HG02981 (cell line): Measurements from ENCODE around the gene SLC23A2.
"Not testable (repeated sequence)": the region's sequence is repeated elsewhere in the genome, so short reads cannot be mapped to it uniquely, and the experiment has no call there.

ENCODE experiments used
- ATAC-seq: cut with Tn5 transposase; IDR thresholded peaks from one replicate; pipeline ENCODE4 v1.9.1; 2021; ENCODE audit warnings: mild to moderate bottlenecking, moderate library complexity; ENCODE audit not compliant: unreplicated experiment

Gene SLC23A2

GRCh38 chr20:4854561-4854901 is 146.8 kb downstream of the SLC23A2 start:
- ATAC-seq, result no peak

- ATAC-seq, result no peak
Measured at GRCh38 chr20:4853757-4854560, 147.4 kb downstream of the SLC23A2 start.

- ATAC-seq, result no peak
Measured at GRCh38 chr20:4853004-4853403, 148.3 kb downstream of the SLC23A2 start.

GRCh38 chr20:4850960-4851359 is 150.3 kb downstream of the SLC23A2 start:
- no peak for ATAC-seq

GRCh38 chr20:4848829-4849228 is 152.5 kb downstream of the SLC23A2 start:
- not testable (repeated sequence) for ATAC-seq

GRCh38 chr20:4848041-4848440 is 153.3 kb downstream of the SLC23A2 start:
- ATAC-seq, result no peak

- no peak for ATAC-seq
Measured at GRCh38 chr20:4846821-4847220, 154.5 kb downstream of the SLC23A2 start.

GRCh38 chr20:4844751-4845465 is 156.4 kb downstream of the SLC23A2 start:
- ATAC-seq, result no peak

- ATAC-seq, result no peak
Measured at GRCh38 chr20:4844325-4844724, 157.0 kb downstream of the SLC23A2 start.

- no peak for ATAC-seq
Measured at GRCh38 chr20:4840801-4841200, 160.5 kb downstream of the SLC23A2 start.

- ATAC-seq, result no peak
Measured at GRCh38 chr20:4838526-4838925, 162.8 kb downstream of the SLC23A2 start.

GRCh38 chr20:4837760-4838159 is 163.6 kb downstream of the SLC23A2 start:
- ATAC-seq, result no peak

- no peak for ATAC-seq
Measured at GRCh38 chr20:4836935-4837334, 164.4 kb downstream of the SLC23A2 start.

GRCh38 chr20:4836473-4836872 is 164.8 kb downstream of the SLC23A2 start:
- ATAC-seq, result no peak

- no peak for ATAC-seq
Measured at GRCh38 chr20:4835244-4836177, 165.8 kb downstream of the SLC23A2 start.

GRCh38 chr20:4833074-4833728 is 168.1 kb downstream of the SLC23A2 start:
- no peak for ATAC-seq

GRCh38 chr20:4832469-4832868 is 168.8 kb downstream of the SLC23A2 start:
- no peak for ATAC-seq

- ATAC-seq, result no peak
Measured at GRCh38 chr20:4830696-4831095, 170.6 kb downstream of the SLC23A2 start.

GRCh38 chr20:4830259-4830658 is 171.1 kb downstream of the SLC23A2 start:
- ATAC-seq, result no peak

GRCh38 chr20:4829514-4830215 is 171.6 kb downstream of the SLC23A2 start:
- no peak for ATAC-seq
